T-helper 2 cell (primary cell): Measurements from ENCODE around the gene TPRN.
"Not testable (repeated sequence)": the region's sequence is repeated elsewhere in the genome, so short reads cannot be mapped to it uniquely, and the experiment has no call there.

Source experiments
- DNase-seq, 5 experiments: peaks; one replicate each; pipeline versions ENCODE4 v3.0.0 to v3.0.0-alpha.2; 2012 to 2022
- total RNA-seq, 2 donors: gene quantifications; one replicate each; lab custom pipeline; 2026; lab: John Stamatoyannopoulos, UW

The TPRN gene, protein sequence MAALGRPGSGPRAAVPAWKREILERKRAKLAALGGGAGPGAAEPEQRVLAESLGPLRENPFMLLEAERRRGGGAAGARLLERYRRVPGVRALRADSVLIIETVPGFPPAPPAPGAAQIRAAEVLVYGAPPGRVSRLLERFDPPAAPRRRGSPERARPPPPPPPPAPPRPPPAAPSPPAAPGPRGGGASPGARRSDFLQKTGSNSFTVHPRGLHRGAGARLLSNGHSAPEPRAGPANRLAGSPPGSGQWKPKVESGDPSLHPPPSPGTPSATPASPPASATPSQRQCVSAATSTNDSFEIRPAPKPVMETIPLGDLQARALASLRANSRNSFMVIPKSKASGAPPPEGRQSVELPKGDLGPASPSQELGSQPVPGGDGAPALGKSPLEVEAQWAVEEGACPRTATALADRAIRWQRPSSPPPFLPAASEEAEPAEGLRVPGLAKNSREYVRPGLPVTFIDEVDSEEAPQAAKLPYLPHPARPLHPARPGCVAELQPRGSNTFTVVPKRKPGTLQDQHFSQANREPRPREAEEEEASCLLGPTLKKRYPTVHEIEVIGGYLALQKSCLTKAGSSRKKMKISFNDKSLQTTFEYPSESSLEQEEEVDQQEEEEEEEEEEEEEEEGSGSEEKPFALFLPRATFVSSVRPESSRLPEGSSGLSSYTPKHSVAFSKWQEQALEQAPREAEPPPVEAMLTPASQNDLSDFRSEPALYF
- 6.4 to 12.2 reads per million in 2 donors for total RNA-seq

DNA sequence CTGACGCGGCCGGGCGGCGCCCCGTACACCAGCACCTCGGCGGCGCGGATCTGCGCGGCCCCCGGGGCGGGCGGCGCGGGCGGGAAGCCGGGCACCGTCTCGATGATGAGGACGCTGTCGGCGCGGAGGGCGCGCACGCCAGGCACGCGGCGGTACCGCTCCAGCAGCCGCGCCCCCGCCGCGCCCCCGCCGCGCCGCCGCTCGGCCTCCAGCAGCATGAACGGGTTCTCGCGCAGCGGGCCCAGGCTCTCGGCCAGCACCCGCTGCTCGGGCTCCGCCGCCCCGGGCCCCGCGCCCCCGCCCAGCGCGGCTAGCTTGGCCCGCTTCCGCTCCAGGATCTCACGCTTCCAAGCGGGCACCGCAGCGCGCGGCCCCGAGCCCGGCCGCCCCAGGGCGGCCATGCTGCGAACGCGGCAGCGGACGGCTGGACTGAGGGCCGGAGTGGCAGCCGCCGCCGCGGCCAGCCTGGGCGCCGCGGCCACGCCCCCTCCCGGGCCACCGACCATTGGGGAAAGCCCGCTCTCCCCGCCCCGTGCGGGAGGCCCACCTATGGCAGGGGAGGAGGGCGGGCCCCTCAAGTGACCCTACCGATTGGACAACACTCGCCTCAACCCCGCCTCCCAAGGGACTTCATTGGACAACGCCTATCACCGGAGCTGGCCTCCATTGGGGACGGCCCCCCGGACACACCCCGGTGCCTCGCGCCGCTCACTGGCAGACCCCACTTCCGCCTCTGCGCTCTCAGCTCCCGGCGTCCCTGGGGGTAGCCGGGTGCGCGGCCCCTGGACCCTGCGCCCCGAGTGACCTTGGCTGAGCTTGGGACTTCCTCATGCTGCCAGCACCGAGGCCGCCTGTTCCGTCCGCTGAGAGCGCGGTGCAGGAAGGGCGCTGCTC, at the start of gene TPRN:
Gene TPRN (minus strand): TSS at position 431 of the 894 bp plus-strand sequence. CDS start 30 bp downstream, at position 401.
- peak; percentile 94 to 99 (median 98) for DNase-seq

DNA sequence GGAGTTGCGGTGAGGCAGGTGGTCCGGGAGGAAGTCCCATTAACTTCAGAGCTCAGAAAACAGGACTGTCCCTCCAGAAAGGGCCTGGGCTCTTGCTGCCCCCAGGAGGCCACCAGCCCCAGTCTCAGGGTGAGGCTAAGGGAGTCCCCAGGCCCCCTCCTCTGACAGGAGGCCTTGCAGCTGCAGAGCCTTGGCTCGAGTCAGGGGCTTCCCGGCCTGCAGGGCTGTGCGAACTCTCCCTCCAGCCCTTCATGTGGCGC, 47.3 kb upstream of the TPRN start:
- DNase-seq: no peak

DNA sequence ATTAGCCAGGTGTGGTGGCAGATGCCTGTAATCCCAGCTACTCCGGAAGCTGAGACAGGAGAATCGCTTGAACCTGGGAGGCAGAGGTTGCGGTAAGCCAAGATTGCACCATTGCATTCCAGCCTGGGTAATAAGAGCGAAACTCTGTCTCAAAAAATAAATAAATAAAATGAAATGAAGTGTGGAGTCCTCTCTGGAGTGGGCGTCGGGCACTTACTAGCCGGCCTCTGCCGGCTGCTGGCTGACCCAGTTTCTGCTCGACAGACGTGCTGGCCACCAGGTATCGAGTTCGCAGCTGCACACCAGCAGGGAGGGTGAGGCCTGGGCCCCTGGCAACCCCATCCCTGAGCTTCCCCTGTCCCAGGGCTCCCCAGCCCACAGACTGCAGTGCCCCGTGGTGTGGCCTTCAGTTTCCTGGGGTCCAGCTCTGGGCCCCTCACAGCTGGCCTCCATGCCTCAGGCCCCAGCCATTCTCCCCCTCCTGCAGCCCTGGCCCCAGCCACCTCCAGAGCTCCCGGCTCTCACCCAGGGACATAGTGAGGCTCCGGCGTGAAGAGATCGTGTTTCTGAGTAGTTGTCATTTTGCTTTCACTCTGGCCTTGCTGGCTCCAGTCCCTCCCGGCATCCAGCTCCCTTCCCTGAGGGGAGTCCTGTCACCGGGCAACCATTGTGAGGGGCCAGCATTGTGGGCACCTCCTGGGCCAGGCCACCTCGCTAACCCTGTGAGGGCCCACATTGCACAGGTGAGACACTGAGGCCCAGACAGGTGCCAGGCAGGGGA, 46.8 kb upstream of the TPRN start:
- DNase-seq: no peak

DNA sequence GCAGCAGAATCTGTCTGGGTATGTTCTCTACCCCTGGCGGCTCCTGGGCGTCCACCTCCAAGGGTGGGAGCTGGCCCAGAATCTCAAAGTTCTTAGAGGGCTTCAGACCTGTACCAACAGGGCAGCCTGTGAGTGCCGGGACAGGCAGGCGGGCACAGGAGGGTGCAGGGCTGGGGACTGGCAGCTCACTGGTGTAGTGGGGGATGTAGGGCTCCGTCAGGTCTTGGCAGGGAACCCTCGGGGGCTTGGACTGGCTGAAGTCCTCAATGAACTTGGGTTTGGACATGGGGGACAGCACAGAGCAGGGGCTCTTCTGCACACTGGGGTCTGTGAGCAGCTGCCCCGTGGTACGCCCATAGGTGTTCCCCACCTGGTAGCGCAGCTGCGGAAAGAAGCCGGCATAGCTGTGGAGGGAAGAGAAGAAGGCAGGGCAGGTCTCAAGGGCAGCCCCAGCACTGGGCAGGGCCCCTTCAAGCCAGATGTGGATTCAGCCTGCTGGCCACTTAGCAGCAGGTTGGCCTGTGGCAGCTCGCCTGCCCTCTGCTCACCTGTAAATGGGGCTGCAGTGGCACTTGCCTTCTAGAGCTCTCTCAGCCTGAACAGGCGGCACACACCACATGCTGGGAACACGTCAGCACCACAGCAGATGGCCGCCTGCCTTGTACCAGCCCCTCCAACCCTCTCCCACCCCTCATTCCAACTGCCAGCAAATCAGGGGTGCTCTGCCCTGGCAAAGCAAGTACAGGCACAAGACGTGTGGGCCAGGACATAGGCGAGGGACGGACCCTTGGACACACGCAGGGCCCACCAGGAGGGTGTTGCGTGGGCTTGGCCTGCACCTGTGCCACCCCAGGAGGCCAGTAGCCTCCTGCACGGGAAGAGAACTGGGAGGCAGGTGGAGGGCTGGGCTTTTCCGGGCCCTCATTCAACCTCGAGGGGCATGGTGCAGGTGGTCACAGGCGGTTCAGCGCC, 45.2 kb upstream of the TPRN start:
- no peak for DNase-seq

DNA sequence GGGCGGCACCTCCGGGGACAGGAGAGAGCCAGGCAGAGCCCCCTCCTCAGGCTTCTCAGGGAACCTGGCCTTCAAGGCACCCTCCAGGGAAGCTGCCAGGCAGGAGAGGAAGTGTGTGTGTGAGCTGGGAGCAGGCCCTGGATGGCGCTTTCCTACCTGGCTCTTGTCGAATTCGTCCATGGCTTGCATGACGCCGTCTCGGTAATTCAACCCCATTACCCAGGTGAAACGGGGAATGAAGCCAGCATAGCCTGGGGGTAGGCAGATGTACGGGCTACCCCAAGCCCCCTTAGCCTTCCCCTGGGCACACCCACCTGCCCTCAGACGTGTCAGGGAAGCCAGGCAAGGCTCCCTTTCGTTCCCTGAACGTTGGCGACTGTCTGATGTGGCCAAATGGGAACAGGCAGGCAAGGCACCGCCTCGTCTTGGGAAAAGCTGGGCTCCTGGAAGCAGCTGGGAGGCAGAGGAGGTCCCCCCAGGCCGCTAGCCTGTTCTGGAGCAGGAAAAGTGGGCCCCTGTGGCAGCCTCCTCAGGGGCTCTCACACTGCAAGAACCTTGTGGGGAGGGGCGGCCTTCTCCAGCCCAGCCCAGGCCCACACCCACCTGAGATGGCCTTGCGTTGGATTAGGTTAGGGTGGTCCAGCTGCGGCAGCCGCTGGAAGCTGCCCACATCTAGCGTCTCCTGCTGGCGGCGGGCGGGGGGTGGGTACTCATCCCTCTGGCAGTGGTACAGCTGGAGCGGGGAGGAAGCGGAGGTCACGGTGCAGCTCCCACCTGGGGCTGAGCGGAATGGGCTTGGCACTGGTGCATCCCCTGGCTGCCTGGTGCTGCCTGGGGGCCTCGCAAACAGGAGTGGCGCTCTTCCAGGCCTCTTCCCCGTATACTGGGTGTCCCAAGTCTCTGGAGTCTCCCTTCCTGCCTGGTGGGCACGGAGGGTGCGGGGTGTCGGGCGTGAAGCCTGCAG, 44.2 kb upstream of the TPRN start:
- no peak for DNase-seq

DNA sequence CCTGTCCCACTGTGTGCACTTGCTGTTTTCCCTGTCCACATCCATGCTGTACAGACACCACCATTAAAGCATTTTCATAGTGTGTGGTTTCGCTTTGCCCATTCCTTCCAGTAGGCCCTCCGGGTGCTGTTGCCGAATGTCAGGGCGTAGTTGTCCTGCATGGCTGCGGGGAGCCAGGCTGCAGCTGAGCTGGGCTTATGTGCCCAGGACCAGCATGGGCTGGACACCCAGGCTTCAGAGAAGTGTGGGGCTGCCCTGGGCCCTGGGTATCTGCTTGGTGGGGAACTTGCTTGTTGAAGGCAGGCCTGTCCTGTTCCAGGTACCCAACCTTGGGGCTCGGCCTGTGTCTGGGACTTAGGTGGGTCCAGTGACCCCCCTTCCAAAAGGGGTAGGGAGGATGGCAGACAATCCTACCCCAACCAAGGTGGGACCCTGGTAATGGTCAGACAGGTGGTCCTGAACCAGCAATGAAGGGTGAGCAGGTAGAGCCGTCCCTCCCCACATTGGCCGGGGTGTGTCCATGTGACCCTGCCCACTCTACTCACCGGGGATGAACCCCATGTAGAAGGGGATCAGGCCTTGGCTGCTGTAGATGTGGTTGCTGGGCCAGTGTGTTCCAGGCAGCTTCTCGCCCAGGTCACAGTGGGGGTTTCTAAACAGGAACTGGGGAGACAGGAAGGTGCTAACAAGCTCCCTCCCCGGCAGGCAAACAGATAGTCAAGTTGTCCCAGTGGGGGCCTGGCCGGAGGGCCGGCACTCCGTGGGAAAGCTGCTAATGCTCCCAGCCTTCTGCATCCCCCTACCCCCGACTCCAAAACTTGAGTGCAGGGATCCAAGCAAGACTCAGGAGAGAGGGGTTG, 43.3 kb upstream of the TPRN start:
- DNase-seq: no peak

DNA sequence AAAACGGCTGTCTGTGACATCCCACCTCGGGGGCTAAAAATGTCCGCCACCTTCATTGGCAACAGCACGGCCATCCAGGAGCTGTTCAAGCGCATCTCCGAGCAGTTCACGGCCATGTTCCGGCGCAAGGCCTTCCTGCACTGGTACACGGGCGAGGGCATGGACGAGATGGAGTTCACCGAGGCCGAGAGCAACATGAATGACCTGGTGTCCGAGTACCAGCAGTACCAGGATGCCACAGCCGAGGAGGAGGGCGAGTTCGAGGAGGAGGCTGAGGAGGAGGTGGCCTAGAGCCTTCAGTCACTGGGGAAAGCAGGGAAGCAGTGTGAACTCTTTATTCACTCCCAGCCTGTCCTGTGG, 42.7 kb upstream of the TPRN start:
- not testable (repeated sequence) for DNase-seq

DNA sequence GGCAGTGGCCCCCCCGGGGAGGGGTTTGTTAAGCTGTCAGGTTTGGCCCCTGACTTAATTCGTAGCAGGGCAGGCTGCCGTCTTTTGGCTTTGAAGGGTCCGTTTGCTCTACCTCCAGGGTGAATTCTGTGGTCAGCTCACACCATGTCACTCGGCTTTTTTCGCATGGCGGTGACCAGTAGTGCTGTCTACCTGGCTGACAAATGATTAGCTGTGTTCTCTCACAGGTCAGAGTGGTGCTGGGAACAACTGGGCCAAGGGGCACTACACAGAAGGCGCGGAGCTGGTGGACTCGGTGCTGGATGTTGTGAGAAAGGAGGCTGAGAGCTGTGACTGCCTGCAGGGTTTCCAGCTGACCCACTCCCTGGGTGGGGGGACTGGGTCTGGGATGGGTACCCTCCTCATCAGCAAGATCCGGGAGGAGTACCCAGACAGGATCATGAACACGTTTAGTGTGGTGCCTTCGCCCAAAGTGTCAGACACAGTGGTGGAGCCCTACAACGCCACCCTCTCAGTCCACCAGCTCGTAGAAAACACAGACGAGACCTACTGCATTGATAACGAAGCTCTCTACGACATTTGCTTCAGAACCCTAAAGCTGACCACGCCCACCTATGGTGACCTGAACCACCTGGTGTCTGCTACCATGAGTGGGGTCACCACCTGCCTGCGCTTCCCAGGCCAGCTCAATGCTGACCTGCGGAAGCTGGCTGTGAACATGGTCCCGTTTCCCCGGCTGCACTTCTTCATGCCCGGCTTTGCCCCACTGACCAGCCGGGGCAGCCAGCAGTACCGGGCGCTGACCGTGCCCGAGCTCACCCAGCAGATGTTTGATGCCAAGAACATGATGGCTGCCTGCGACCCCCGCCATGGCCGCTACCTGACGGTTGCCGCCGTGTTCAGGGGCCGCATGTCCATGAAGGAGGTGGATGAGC, 42.0 kb upstream of the TPRN start:
- DNase-seq: no peak

DNA sequence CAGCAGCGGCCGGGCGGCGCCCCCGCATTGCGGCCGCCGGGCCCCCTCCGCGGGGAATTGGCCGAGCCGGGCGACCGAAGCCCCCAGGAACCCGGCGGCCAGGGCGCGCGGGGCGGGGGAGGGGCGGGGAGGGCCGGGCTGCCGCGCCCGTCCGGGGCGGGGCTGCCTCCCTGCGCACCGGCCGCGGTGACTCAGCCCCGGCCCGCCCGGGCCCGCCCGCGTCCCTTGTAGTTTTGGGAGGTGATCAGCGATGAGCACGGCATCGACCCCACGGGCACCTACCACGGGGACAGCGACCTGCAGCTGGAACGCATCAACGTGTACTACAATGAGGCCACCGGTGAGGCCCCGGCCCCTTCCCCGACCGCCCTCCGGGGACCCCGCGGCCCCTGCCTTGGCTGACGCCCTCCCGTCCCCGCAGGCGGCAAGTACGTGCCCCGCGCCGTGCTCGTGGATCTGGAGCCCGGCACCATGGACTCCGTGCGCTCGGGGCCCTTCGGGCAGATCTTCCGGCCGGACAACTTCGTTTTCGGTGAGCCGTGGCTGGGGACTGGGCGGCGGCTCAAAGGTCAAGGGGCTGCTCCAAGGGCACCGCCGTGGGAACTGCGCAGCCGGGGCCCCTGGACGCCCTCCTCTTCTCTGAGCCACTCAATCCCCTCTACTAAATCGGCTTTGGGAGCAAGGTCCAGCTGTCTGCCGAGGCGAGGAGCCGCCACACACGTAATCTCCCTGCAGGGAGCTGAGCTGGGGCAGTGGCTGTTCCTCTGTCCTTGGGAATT, 41.1 kb upstream of the TPRN start:
- DNase-seq: peak; percentile 41 to 65 (median 60)

DNA sequence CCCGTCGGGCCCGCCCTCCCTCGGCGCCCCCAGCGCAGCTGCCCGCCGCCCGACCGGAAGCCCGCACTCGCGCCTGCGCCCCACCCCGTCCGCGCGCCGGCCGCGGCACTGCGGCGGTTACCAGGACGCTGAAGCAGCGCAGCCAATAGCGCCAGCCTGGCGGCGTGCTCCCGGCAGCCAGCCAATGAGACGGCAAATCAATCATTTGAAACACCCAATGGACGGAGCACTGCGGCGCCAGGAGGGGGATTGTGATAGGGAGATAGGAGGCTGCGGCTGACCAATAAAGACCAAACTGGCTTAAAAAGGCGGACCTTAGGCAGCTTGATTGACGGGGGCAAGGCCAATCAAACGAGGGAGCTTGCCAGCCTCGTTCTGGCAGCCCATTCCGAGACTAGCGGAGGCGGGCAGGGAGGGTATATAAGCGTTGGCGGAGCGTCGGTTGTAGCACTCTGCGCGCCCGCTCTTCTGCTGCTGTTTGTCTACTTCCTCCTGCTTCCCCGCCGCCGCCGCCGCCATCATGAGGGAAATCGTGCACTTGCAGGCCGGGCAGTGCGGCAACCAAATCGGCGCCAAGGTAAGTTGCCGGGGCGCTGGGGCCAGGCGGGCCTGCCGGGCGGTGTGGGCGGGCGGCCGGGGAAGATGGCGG, 40.4 kb upstream of the TPRN start, which contains the start of gene TUBB4B:
Gene TUBB4B (plus strand): TSS at position 447 of the 649 bp plus-strand sequence. CDS start 74 bp downstream, at position 521.
- peak; percentile 85 to 100 (median 96) for DNase-seq

DNA sequence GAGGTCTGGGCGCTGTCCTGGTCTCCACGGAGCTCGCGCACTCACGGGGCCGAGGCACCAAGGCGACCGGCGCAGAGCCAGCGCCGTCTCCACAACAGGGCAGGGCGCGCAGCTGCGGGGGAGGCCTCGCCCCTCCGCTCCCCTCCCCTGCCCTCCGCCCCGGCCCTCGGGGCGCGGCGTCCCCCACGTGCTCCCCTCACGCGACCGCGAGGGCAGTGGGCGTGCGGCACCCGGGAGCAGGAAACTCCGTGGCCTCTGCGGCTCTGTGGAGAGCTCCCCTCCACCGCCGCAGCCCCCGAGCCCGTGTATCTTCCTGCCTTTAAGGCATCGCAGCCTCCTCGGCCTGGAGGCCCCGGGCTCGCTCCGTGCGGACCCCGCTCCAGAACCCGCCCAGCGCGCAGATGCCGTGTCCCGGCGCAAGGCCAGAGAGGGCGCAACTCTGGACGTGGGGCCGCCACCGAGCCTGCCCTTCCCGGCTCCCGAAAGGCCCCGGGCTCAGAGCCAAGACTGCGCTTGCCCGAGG, 39.8 kb upstream of the TPRN start:
- peak; percentile 42 to 87 (median 69) for DNase-seq

DNA sequence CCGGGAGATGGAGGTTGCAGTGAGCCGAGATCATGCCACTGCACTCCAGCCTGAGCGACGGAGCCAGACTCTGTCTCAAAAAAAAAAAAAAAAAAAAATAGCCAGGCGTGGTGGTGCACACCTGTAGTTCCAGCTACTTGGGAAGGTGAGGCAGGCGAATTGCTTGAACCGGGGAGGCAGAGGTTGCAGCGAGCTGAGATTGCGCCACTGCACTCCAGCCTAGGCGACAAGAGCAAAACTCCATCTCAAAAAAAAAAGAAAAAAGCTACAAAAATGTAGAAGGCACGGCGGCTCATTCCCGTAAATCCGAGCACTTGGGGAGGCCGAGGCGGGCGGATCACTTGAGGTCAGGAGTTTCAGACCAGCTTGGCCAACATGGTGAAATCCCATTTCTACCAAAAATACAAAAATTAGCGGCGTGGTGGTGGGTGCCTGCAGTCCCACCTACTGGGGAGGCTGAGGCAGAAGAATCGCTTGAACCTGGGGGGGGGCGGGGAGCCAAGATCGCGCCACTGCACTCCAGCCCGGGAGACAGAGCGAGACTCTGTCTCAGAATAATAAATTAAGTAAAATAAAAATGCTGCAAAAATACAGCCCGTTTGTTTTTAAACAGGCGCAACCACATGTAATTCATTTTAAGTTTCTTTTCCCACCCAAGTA, 39.1 kb upstream of the TPRN start:
- DNase-seq: peak in 1 of 5 experiments; percentile 29

DNA sequence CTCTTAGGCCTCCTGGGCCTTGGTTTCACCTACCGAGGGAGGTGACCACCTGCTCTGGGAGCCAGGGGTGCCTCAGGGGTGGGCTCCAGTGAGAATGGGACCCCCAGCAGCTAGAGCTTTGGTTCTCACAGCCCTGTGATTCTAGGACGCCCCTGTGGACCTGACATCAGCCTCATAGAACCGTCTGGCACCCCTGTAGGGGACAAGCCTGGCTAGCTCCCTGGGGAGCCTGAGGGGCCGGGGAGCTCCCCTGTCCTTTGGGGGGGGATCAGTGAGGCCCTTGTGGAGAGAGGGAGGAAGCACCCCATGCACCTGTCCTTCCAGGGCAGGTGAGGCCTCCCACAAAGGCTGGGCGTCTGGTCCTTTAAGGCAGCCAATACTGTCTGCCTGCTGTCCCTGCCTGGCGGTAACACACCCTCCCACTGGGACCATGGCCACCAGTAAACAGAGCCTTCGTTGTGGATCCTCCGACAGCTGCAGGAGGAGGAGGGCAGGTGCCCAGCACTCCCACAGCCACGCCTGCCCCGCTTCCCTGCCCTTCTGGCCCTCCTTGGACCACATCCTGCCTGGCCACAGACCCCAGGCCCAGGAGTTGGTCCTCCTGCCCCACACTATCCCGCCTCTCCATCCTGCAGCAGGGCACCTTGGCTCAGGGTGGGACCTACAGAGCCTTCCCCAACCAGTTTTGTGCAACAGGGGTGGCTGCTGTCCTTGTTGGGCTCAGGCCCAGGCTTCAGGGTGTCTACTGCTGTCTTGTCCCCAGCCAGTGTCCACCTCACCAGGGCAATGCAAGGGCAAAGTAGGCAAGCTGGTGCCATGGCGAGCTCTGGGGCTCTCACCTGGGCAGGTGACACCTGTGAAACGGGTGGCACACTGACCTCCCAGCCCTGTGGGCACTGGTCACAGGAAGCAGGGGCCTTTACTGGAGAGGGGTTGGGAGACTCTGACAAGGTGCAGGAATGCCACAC, 37.5 kb upstream of the TPRN start:
- no peak for DNase-seq

DNA sequence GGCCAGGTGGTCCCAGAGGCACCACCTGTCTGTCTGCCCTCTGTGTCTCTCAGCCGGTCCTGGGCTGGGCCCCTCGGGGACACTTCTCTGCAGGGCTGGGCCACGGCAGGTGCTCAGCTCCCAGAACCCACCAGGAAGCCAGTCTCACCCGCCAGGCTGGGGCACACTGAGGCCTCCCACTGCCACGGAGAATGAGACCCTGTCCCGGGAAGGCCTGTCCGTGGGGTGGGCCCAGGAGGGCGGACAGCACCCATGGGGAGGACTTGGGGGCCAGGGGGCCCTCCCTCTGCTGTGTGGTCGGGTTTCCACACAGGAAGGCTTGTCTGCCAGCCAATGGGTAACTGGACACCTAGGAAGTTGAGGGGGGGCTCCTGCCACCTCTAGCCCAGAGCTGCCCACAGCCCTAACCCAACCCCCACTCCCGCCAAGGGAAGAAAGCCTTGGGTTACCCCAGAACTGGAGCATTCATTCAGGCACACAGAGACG, 36.4 kb upstream of the TPRN start:
- DNase-seq: no peak
